H9 (cell line): ENCODE measurements around the gene TACC2. TPM values are rescaled to one million over a fixed set of nuclear protein-coding genes. Genes with fewer than 3 reads are reported as not detected.

Experiments
- DNase-seq: peaks from one replicate; pipeline ENCODE4 v3.0.0-alpha.2; 2017
- H2AFZ ChIP-seq: one replicate; pipeline ENCODE4 v1.6.1; 2013; ENCODE audit warnings: mild to moderate bottlenecking, low read length, control low read depth, moderate library complexity
- H2AK5ac ChIP-seq: 2 replicates; pipeline ENCODE4 v1.6.1; 2013; ENCODE audit warnings: low read length, control low read depth, mixed read lengths; ENCODE audit not compliant: insufficient read length
- H2BK120ac ChIP-seq: one replicate; pipeline ENCODE4 v1.6.1; 2013; ENCODE audit warnings: low read depth, mild to moderate bottlenecking, low read length, control low read depth, inconsistent platforms; ENCODE audit not compliant: poor library complexity, severe bottlenecking
- H2BK12ac ChIP-seq: 2 replicates; pipeline ENCODE4 v1.6.1; 2013; ENCODE audit warnings: low read length, control low read depth, mixed read lengths, low read depth; ENCODE audit not compliant: insufficient read length
- H2BK15ac ChIP-seq: 2 replicates; pipeline ENCODE4 v1.6.1; 2013; ENCODE audit warnings: low read depth, low read length, control low read depth
- H2BK20ac ChIP-seq: one replicate; pipeline ENCODE4 v1.6.1; 2013; ENCODE audit warnings: low read depth, mild to moderate bottlenecking, low read length, control low read depth, inconsistent platforms; ENCODE audit not compliant: poor library complexity, severe bottlenecking
- H2BK5ac ChIP-seq: 2 replicates; pipeline ENCODE4 v1.6.1; 2013; ENCODE audit warnings: low read length, control low read depth, mixed read lengths; ENCODE audit not compliant: insufficient read length
- H3K14ac ChIP-seq: 2 replicates; pipeline ENCODE4 v1.6.1; 2013; ENCODE audit warnings: low read length, control low read depth; ENCODE audit not compliant: insufficient read depth
- H3K18ac ChIP-seq: 2 replicates; pipeline ENCODE4 v1.6.1; 2013; ENCODE audit warnings: low read depth, mild to moderate bottlenecking, mixed read lengths, low read length, control low read depth; ENCODE audit not compliant: insufficient read length
- H3K23ac ChIP-seq: 2 replicates; pipeline ENCODE4 v1.6.1; 2013; ENCODE audit warnings: low read length, control low read depth, mixed read lengths, low read depth; ENCODE audit not compliant: insufficient read length
- H3K23me2 ChIP-seq: 2 replicates; pipeline ENCODE4 v1.6.1; 2013; ENCODE audit warnings: low read depth, mild to moderate bottlenecking, mixed read lengths, low read length, control low read depth; ENCODE audit not compliant: insufficient read length, poor library complexity, severe bottlenecking
- H3K27ac ChIP-seq: 2 replicates; pipeline ENCODE4 v1.5.1; 2013; ENCODE audit warnings: low read length, control low read depth, mixed read lengths, low read depth; ENCODE audit not compliant: insufficient read length
- H3K27me3 ChIP-seq: 2 replicates; pipeline ENCODE4 v1.6.1; 2013; ENCODE audit warnings: low read length, control low read depth, inconsistent platforms; ENCODE audit not compliant: insufficient read depth
- H3K4ac ChIP-seq: 2 replicates; pipeline ENCODE4 v1.6.1; 2013; ENCODE audit warnings: low read depth, mild to moderate bottlenecking, control low read depth, inconsistent platforms, low read length, moderate library complexity
- H3K4me1 ChIP-seq: 2 replicates; pipeline ENCODE4 v1.6.1; 2013; ENCODE audit warnings: low read length, control low read depth, inconsistent platforms; ENCODE audit not compliant: insufficient read depth
- H3K4me2 ChIP-seq: 2 replicates; pipeline ENCODE4 v1.6.1; 2013; ENCODE audit warnings: low read length, control low read depth, mixed read lengths; ENCODE audit not compliant: insufficient read length, insufficient read depth
- H3K56ac ChIP-seq: 2 replicates; pipeline ENCODE4 v1.6.1; 2013; ENCODE audit warnings: low read depth, mild to moderate bottlenecking, mixed read lengths, low read length, control low read depth; ENCODE audit not compliant: insufficient read length
- H3K79me1 ChIP-seq: 2 replicates; pipeline ENCODE4 v1.6.1; 2013; ENCODE audit warnings: low read depth, mild to moderate bottlenecking, moderate library complexity, low read length, control low read depth, inconsistent platforms; ENCODE audit not compliant: insufficient read depth, poor library complexity, severe bottlenecking
- H3K79me2 ChIP-seq: 2 replicates; pipeline ENCODE4 v1.6.1; 2013; ENCODE audit warnings: low read length, control low read depth, inconsistent platforms; ENCODE audit not compliant: insufficient read depth
- H3K9ac ChIP-seq: 2 replicates; pipeline ENCODE4 v1.6.1; 2013; ENCODE audit warnings: low read length, control low read depth, mixed read lengths; ENCODE audit not compliant: insufficient read length; ENCODE audit errors: extremely low read depth
- H3K9me3 ChIP-seq: one replicate; pipeline ENCODE4 v1.6.1; 2013; ENCODE audit warnings: low read depth, low read length, inconsistent platforms; ENCODE audit not compliant: control insufficient read depth
- H3T11ph ChIP-seq: one replicate; pipeline ENCODE4 v1.6.1; 2013; ENCODE audit warnings: mild to moderate bottlenecking, low read length, control low read depth, inconsistent platforms
- H4K20me1 ChIP-seq: one replicate; pipeline ENCODE4 v1.6.1; 2013; ENCODE audit not compliant: control insufficient read depth, insufficient read length, insufficient read depth
- H4K5ac ChIP-seq: 2 replicates; pipeline ENCODE4 v1.6.1; 2013; ENCODE audit warnings: low read depth, mild to moderate bottlenecking, mixed read lengths, low read length, control low read depth; ENCODE audit not compliant: insufficient read length
- H4K8ac ChIP-seq: replicated peaks from 2 replicates; pipeline ENCODE4 v1.6.1; 2013; ENCODE audit warnings: low read length, control low read depth, mixed read lengths, low read depth; ENCODE audit not compliant: insufficient read length
- H4K91ac ChIP-seq: 2 replicates; pipeline ENCODE4 v1.6.1; 2013; ENCODE audit warnings: low read depth, mild to moderate bottlenecking, moderate library complexity, mixed read lengths, low read length, control low read depth; ENCODE audit not compliant: insufficient read length
- H3K27ac Mint-ChIP-seq, 3 experiments: 2 replicates in 2 of 3; 3 replicates in 1 of 3; pipeline ENCODE4 v1.8.0; 2020 to 2021; ENCODE audit warnings: mixed read lengths in 3 of 3, mild to moderate bottlenecking in 1 of 3, moderate library complexity in 1 of 3
- H3K27me3 Mint-ChIP-seq: 2 replicates; pipeline ENCODE4 v1.8.0; 2021; ENCODE audit warnings: low read depth, mild to moderate bottlenecking, moderate library complexity, mixed read lengths
- H3K36me3 Mint-ChIP-seq, 3 experiments: 2 replicates in 2 of 3; 3 replicates in 1 of 3; pipeline ENCODE4 v1.8.0; 2020 to 2021; ENCODE audit warnings: low read depth in 3 of 3, mixed read lengths in 3 of 3; ENCODE audit not compliant: insufficient read depth in 1 of 3
- H3K4me1 Mint-ChIP-seq, 2 experiments: 2 replicates each; pipeline ENCODE4 v1.8.0; 2020; ENCODE audit warnings: mixed read lengths in 2 of 2
- H3K4me3 Mint-ChIP-seq, 2 experiments: 2 replicates in 1 of 2; 3 replicates in 1 of 2; pipeline ENCODE4 v1.8.0; 2020 to 2021; ENCODE audit warnings: mild to moderate bottlenecking in 2 of 2, mixed read lengths in 2 of 2, moderate library complexity in 1 of 2
- H3K9me3 Mint-ChIP-seq, 2 experiments: 2 replicates in 1 of 2; 3 replicates in 1 of 2; pipeline ENCODE4 v1.8.0; 2020; ENCODE audit warnings: mild to moderate bottlenecking in 2 of 2, mixed read lengths in 2 of 2, moderate library complexity in 1 of 2
- WGBS: extraction: QIAGEN DNeasy Blood & Tissue Kit; methylation state at CpG from one replicate; pipeline ENCODE4 v1.1.7; 2013; ENCODE audit warnings: missing lambda C conversion rate, low lambda C conversion rate, mixed read lengths; ENCODE audit not compliant: insufficient read length; ENCODE audit errors: extremely low coverage; 5-methylcytosine and 5-hydroxymethylcytosine counted together
- total RNA-seq: library from RNA; stranded (reverse); gene quantifications from 2 replicates; pipeline ENCODE4 v1.2.1, GENCODE V29; 2021
- TF ChIP-seq, protein P1 (sequence below): fragments of 200-600 bp; sonication (generic); conservative IDR thresholded peaks from 3 replicates; pipeline ENCODE4 v1.8.0; 2021; ENCODE audit warnings: antibody characterized with exemption, mild to moderate bottlenecking

TACC2 gene
- total RNA-seq, 1 experiment from 2014 or later, result 58.1 TPM

DNA sequence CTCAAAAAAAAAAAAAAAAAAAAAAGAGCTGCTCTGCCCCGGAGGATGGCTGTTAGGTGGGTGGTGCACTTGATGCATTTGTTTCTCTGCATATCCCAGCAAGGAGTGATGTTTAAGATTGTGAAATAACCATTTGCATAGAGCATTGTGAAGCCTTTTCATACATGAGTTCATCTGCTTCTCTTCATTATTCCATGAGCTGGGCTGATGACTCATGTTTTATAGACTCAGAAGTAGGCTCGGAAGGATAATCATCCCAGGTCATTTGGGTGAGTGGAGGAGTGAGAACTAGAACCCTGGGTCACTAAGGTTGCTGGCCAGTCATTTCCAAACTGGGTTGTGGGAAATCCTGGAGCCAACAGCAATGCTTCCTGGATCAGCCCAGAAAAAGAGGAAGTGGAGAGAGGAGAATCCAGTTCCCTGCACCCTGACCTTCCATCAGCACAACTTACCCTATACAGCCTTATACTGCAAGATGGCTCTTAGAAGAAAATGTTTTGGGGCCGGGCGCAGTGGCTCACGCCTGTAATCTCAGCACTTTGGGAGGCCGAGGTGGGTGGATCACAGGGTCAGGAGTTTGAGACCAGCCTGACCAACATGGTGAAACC, 45.3 kb downstream of the TACC2 start:
- no peak overlapping the region for H2BK5ac ChIP-seq
- H3K23me2 ChIP-seq, result no peaks in the 10 kb centered on the region
- H4K8ac ChIP-seq, result no peak overlapping the region
- H3K23ac ChIP-seq, result no peak overlapping the region
- H3K79me2 ChIP-seq, result no peaks in the 10 kb centered on the region
- H3K9me3 Mint-ChIP-seq, result peaks cover 0 to 2% of the 10 kb centered on the region in 2 experiments; a peak in 2 of 5 replicates
- no peak overlapping the region for H3T11ph ChIP-seq
- DNase-seq, result no peak
- no peaks in the 10 kb centered on the region for H3K4me1 ChIP-seq
- no peak overlapping the region for H2BK120ac ChIP-seq
- H3K27ac ChIP-seq, result no peak overlapping the region
- H3K14ac ChIP-seq, result no peak overlapping the region
- no peak overlapping the region for H3K56ac ChIP-seq
- no peak overlapping the region for H2BK15ac ChIP-seq
- no peaks in the 10 kb centered on the region for H3K9me3 ChIP-seq
- no peak overlapping the region for H3K4me2 ChIP-seq
- TF ChIP-seq, protein P1, sequence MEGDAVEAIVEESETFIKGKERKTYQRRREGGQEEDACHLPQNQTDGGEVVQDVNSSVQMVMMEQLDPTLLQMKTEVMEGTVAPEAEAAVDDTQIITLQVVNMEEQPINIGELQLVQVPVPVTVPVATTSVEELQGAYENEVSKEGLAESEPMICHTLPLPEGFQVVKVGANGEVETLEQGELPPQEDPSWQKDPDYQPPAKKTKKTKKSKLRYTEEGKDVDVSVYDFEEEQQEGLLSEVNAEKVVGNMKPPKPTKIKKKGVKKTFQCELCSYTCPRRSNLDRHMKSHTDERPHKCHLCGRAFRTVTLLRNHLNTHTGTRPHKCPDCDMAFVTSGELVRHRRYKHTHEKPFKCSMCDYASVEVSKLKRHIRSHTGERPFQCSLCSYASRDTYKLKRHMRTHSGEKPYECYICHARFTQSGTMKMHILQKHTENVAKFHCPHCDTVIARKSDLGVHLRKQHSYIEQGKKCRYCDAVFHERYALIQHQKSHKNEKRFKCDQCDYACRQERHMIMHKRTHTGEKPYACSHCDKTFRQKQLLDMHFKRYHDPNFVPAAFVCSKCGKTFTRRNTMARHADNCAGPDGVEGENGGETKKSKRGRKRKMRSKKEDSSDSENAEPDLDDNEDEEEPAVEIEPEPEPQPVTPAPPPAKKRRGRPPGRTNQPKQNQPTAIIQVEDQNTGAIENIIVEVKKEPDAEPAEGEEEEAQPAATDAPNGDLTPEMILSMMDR, result no peak
- no peak overlapping the region for H2AK5ac ChIP-seq
- no peak overlapping the region for H4K91ac ChIP-seq
- no peak overlapping the region for H4K5ac ChIP-seq
- peaks cover 5% of the 10 kb centered on the region for H3K27me3 Mint-ChIP-seq
- no peak overlapping the region for H3K4ac ChIP-seq
- no peaks in the 10 kb centered on the region; a peak in 1 of 7 replicates for H3K36me3 Mint-ChIP-seq
- H2BK12ac ChIP-seq, result no peak overlapping the region
- no peaks in the 10 kb centered on the region for H3K79me1 ChIP-seq
- H3K9ac ChIP-seq, result no peak overlapping the region
- H3K4me1 Mint-ChIP-seq, result peaks cover 7% of the 10 kb centered on the region in 2 experiments
- H4K20me1 ChIP-seq, result no peaks in the 10 kb centered on the region
- H2BK20ac ChIP-seq, result no peak overlapping the region
- no peak overlapping the region for H3K27ac Mint-ChIP-seq
- no CpG with 5 or more reads among the region's 6 CpGs for WGBS
- no peak overlapping the region for H3K4me3 Mint-ChIP-seq
- no peak overlapping the region for H2AFZ ChIP-seq
- no peak overlapping the region for H3K18ac ChIP-seq
- H3K27me3 ChIP-seq, result no peaks in the 10 kb centered on the region
